Uterus (tissue), 2 donors: ENCODE data around the gene PVRIG.

Experiments
- CTCF ChIP-seq, 4 experiments: fragments of 200-600 bp in 2 of 4; fragments of 450-650 bp in 2 of 4; sonication (generic) in 2 of 4; IDR thresholded peaks; one replicate each; pipeline ENCODE4 v1.5.1; 2016 to 2019; ENCODE audit warnings: antibody characterized with exemption in 4 of 4, mild to moderate bottlenecking in 2 of 4, moderate library complexity in 1 of 4
- POLR2A ChIP-seq, 2 donors: fragments of 450-650 bp; IDR thresholded peaks; one replicate each; pipeline ENCODE4 v1.6.1; 2016; ENCODE audit warnings: antibody characterized with exemption in 2 of 2, mild to moderate bottlenecking in 1 of 2, moderate library complexity in 1 of 2

- TF ChIP-seq CTCF (IDR thresholded peaks at IDR 0.05) (no peak), POLR2A (IDR thresholded peaks at IDR 0.05) (no peak)
Observed at GRCh38 chr7:100208911-100209408, 10.8 kb upstream of the PVRIG start.
